RWPE2 (cell line): ENCODE results near the gene FCER1G.

Experiments
- ATAC-seq: fragments of 200-7000 bp; cut with Tn5 transposase; 3 replicates; pipeline ENCODE4 v1.9.1; 2021; ENCODE audit warnings: low read depth
- DNase-seq: peaks from one replicate; pipeline ENCODE4 v3.0.0-alpha.2; 2020; ENCODE audit warnings: low spot score
- H3K27ac ChIP-seq: fragments of 450-650 bp; 2 replicates; pipeline ENCODE4 v1.5.1; 2017; ENCODE audit warnings: mild to moderate bottlenecking; ENCODE audit not compliant: poor library complexity, severe bottlenecking
- H3K27me3 ChIP-seq: fragments of 250-450 bp; sonication (Bioruptor Pico); 2 replicates; pipeline ENCODE4 v1.5.1; 2021; ENCODE audit warnings: mild to moderate bottlenecking, moderate library complexity; ENCODE audit not compliant: insufficient read depth, poor library complexity, severe bottlenecking
- H3K36me3 ChIP-seq: fragments of 250-450 bp; sonication (Bioruptor Pico); 2 replicates; pipeline ENCODE4 v1.5.1; 2020; ENCODE audit warnings: low read depth, mild to moderate bottlenecking, moderate library complexity
- H3K4me1 ChIP-seq: fragments of 250-450 bp; sonication (Bioruptor Pico); 2 replicates; pipeline ENCODE4 v1.5.1; 2021; ENCODE audit warnings: mild to moderate bottlenecking, moderate library complexity; ENCODE audit not compliant: insufficient read depth, poor library complexity, severe bottlenecking
- H3K4me3 ChIP-seq: fragments of 250-450 bp; sonication (Bioruptor Pico); 2 replicates; pipeline ENCODE4 v1.5.1; 2021; ENCODE audit warnings: mild to moderate bottlenecking, moderate library complexity; ENCODE audit not compliant: severe bottlenecking
- H3K9me3 ChIP-seq: fragments of 250-450 bp; sonication (Bioruptor Pico); 2 replicates; pipeline ENCODE4 v1.5.1; 2021; ENCODE audit warnings: mild to moderate bottlenecking, moderate library complexity; ENCODE audit not compliant: severe bottlenecking
- TF ChIP-seq, protein P1 (sequence below): fragments of 450-650 bp; IDR thresholded peaks from one replicate; pipeline ENCODE4 v1.5.1; 2017; ENCODE audit warnings: mild to moderate bottlenecking, moderate library complexity; ENCODE audit not compliant: poor library complexity, severe bottlenecking

Gene FCER1G

DNA sequence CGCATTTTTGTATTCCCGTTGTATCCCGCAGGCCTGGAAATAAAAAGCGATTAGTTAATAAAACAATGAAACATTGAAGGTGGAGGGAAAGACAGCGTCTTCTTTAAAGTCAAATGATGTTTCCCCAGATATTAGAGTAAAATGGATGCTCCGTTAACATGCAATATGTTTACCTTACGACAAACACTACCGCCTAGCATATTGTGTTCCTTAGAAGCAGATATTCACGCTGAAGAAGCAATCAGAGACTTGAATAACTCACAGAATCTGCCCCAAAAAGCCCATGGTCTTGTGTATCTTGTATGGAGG, 37.2 kb upstream of the FCER1G start:
- peaks cover 26% of the 10 kb centered on the region for H3K36me3 ChIP-seq
- TF ChIP-seq, protein P1, sequence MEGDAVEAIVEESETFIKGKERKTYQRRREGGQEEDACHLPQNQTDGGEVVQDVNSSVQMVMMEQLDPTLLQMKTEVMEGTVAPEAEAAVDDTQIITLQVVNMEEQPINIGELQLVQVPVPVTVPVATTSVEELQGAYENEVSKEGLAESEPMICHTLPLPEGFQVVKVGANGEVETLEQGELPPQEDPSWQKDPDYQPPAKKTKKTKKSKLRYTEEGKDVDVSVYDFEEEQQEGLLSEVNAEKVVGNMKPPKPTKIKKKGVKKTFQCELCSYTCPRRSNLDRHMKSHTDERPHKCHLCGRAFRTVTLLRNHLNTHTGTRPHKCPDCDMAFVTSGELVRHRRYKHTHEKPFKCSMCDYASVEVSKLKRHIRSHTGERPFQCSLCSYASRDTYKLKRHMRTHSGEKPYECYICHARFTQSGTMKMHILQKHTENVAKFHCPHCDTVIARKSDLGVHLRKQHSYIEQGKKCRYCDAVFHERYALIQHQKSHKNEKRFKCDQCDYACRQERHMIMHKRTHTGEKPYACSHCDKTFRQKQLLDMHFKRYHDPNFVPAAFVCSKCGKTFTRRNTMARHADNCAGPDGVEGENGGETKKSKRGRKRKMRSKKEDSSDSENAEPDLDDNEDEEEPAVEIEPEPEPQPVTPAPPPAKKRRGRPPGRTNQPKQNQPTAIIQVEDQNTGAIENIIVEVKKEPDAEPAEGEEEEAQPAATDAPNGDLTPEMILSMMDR: peak; percentile 1
- H3K4me3 ChIP-seq: peak overlapping the region; percentile 67
- H3K9me3 ChIP-seq: no peaks in the 10 kb centered on the region
- H3K27ac ChIP-seq: peak overlapping the region; percentile 10
- DNase-seq: no peak
- peaks cover 19% of the 10 kb centered on the region for H3K4me1 ChIP-seq
- ATAC-seq: no peak
- H3K27me3 ChIP-seq: no peaks in the 10 kb centered on the region

DNA sequence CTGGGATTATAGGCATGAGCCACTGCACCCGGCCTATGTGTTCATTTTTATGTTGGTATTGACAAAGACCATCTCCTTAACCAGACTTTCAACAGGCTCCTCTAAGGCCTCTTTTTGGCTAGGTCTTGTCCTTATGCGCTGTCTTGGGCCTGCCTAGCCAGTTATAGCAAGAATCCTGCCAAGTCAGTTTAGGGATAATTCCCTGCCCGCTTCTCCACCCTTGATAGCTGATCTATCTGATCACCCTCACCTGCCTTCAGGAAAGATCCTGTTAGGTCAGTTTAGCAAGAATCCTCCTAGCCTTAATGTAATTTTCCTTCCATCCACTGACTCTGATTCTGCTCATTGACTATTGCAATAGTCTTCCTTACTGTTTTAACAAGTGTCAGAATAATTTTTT, 35.4 kb upstream of the FCER1G start:
- H3K27ac ChIP-seq: no peak overlapping the region
- no peak overlapping the region for H3K4me3 ChIP-seq
- H3K36me3 ChIP-seq: peaks cover 11% of the 10 kb centered on the region
- TF ChIP-seq, protein P1: no peak
- H3K4me1 ChIP-seq: peaks cover 20% of the 10 kb centered on the region
- DNase-seq: no peak
- no peaks in the 10 kb centered on the region for H3K27me3 ChIP-seq
- ATAC-seq: no peak
- H3K9me3 ChIP-seq: no peaks in the 10 kb centered on the region

DNA sequence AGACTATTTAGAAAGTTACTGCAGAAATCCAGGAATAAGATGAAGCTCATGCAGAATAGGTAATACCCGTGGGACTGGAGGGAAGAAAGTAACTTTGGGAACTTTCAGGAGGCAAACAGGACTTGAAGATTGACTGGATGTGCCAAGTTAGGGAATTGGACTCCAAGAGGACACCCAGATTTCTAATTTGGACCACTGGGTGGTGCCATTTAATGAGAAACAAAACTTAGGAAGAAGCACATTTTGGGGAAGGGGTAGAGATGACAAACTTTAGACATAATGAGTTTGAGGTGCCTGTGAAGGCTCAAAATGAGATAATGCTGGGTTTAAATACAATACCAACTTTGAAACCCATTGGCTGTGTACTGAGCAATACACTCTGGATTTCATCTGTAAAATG, 34.5 kb upstream of the FCER1G start:
- no peak for DNase-seq
- ATAC-seq: no peak
- Histone ChIP-seq H3K9me3 (no peaks in the 10 kb centered on the region), H3K4me3 (no peak overlapping the region), H3K27ac (no peak overlapping the region), H3K4me1 (peaks cover 20% of the 10 kb centered on the region), H3K36me3 (peaks cover 2% of the 10 kb centered on the region), H3K27me3 (no peaks in the 10 kb centered on the region)
- TF ChIP-seq, protein P1: peak; percentile 51

DNA sequence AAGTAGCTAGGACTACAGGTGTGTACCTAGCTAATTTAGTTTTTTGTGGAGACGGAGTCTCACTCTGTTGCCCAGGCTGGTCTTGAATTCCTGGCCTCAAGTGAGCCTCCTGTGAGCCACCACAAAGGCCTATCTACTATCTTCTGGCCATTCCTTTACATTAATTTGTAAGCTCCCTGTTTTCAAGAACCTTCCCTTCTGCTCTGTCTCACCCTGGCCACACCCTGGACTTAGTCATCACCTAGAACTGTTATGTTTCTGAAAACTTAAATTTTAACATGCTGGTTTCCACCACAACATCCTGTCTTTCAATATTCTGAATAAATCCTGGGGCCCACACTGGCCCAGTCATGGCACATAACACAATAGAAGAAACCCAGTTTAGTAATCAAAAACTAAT, 32.9 kb upstream of the FCER1G start:
- Histone ChIP-seq H3K27me3 (no peaks in the 10 kb centered on the region), H3K27ac (peak overlapping the region; percentile 74), H3K4me3 (no peak overlapping the region), H3K4me1 (peaks cover 15% of the 10 kb centered on the region), H3K9me3 (no peaks in the 10 kb centered on the region), H3K36me3 (no peaks in the 10 kb centered on the region)
- TF ChIP-seq, protein P1: no peak
- DNase-seq: no peak
- peak; percentile 72 for ATAC-seq

DNA sequence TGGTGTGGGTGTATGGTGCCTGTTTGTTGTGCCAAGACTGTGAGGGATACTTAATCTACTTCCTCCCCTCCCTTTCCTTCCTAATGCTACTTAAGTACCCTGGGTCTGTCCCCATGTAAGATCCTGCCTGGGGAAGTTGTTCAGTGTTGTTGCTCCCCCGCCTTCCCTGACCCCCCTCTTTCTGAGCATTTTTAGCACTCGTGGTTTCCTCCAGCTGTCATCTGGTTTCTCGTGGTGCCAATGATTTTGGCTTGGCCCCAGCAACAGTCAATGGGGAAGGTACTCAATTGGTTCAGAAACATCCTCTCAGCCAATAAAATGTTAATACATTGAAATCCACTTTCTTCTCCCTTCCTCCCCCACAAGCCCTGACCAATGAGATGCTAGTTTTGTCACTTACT, 29.8 kb upstream of the FCER1G start:
- Histone ChIP-seq H3K4me1 (peaks cover 12% of the 10 kb centered on the region), H3K4me3 (no peak overlapping the region), H3K27ac (no peak overlapping the region), H3K27me3 (no peaks in the 10 kb centered on the region), H3K36me3 (no peaks in the 10 kb centered on the region), H3K9me3 (no peaks in the 10 kb centered on the region)
- ATAC-seq (no peak), DNase-seq (no peak)
- TF ChIP-seq, protein P1: no peak
